Gastroesophageal sphincter (tissue), 4 donors: ENCODE results near the gene KATNIP. TPM values are rescaled to one million over a fixed set of nuclear protein-coding genes. Genes with fewer than 3 reads are reported as not detected.

Source experiments
- ATAC-seq: fragments of 150-250 bp; one replicate; pipeline ENCODE4 v1.9.1; 2016; ENCODE audit warnings: mild to moderate bottlenecking, moderate library complexity
- H3K27ac ChIP-seq, 4 donors: fragments of 200-600 bp; sonication (generic) in 3 of 4; 1 replicate in 3 of 4; 2 replicates in 1 of 4; pipeline ENCODE4 v1.5.1; 2016 to 2019
- H3K27me3 ChIP-seq: fragments of 200-600 bp; sonication (generic); one replicate; pipeline ENCODE4 v1.5.1; 2019
- H3K36me3 ChIP-seq, 2 donors: fragments of 200-600 bp; sonication (generic); one replicate each; pipeline ENCODE4 v1.5.1; 2019; ENCODE audit warnings: control low read depth in 1 of 2
- H3K4me1 ChIP-seq, 3 donors: fragments of 200-600 bp; sonication (generic); 1 replicate in 2 of 3; 2 replicates in 1 of 3; pipeline ENCODE4 v1.5.1; 2016 to 2019; ENCODE audit warnings: control low read depth in 2 of 3
- H3K4me3 ChIP-seq, 2 donors: fragments of 200-600 bp; sonication (generic); one replicate each; pipeline ENCODE4 v1.5.1; 2019; ENCODE audit warnings: mild to moderate bottlenecking in 1 of 2, moderate library complexity in 1 of 2
- H3K9me3 ChIP-seq, 3 donors: fragments of 200-600 bp; sonication (generic); one replicate each; pipeline ENCODE4 v1.5.1; 2017 to 2019; ENCODE audit warnings: control low read depth in 2 of 3
- CTCF ChIP-seq, 4 experiments: fragments of 200-600 bp in 2 of 4; fragments of 450-650 bp in 2 of 4; sonication (generic) in 1 of 4; IDR thresholded peaks; one replicate each; pipeline ENCODE4 v1.5.1; 2017 to 2019; ENCODE audit warnings: antibody characterized with exemption in 4 of 4, mild to moderate bottlenecking in 2 of 4, moderate library complexity in 2 of 4
- EP300 ChIP-seq: sonication (generic); formaldehyde crosslinking; IDR thresholded peaks from one replicate; pipeline ENCODE4 v1.6.1; 2017; ENCODE audit warnings: antibody characterized with exemption, mild to moderate bottlenecking
- POLR2A ChIP-seq, 2 donors: fragments of 450-650 bp; IDR thresholded peaks; one replicate each; pipeline ENCODE4 v1.6.1; 2017; ENCODE audit warnings: antibody characterized with exemption in 2 of 2, mild to moderate bottlenecking in 2 of 2, moderate library complexity in 1 of 2
- POLR2AphosphoS5 ChIP-seq: sonication (generic); formaldehyde crosslinking; IDR thresholded peaks from one replicate; pipeline ENCODE4 v1.6.1; 2017; ENCODE audit warnings: antibody characterized with exemption
- WGBS, 2 donors: methylation state at CpG; one replicate each; pipeline ENCODE4 v1.1.5; 2018; ENCODE audit warnings: low coverage in 1 of 2; 5-methylcytosine and 5-hydroxymethylcytosine counted together
- total RNA-seq, 4 donors: library from RNA; depleted of rRNA; stranded (reverse); fragments of >200 nt; gene quantifications; one replicate each; pipeline ENCODE4 v1.1.0, GENCODE V29; 2016

KATNIP gene
- total RNA-seq, 4 donors from 2014 or later: 8.1 to 20.3 (median 18.3) TPM

GRCh38 chr16:27516365-27516764 is 33.6 kb upstream of the KATNIP start:
- Histone ChIP-seq H3K4me3 (no peak overlapping the region), H3K9me3 (no peaks in the 10 kb centered on the region), H3K4me1 (peaks cover 0 to 18% (median 5%) of the 10 kb centered on the region in 3 donors), H3K36me3 (peaks cover 0 to 75% of the 10 kb centered on the region in 2 donors), H3K27ac (no peak overlapping the region), H3K27me3 (no peaks in the 10 kb centered on the region)
- no peak for ATAC-seq
- WGBS, 2 donors: 83 to 100% methylated on average over 2 to 7 of the region's 11 CpGs
- TF ChIP-seq POLR2AphosphoS5: no peak

DNA sequence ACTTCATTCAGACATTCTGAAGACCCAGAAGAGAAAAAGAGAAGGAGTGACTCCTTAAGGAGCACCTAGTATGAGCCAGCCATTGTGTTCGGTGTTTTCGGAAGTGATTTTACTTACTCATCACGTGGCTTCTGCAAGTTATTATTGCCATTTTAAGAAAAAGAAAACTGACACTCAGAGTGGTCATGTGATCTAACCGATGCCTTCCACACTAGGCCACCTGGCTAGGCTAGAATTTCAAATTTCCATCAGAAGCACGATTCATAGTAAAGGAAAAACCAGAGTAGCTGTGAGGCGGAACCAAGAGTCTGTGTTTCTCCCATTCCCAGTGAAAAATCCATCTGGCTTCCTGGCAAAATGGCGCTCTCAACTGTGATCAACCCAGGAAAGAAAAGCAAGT is 32.3 kb upstream of the KATNIP start:
- TF ChIP-seq EP300 (no peak), POLR2AphosphoS5 (no peak), CTCF (IDR thresholded peaks at IDR 0.05) (no peak), POLR2A (IDR thresholded peaks at IDR 0.05) (no peak)
- peaks cover 0 to 67% of the 10 kb centered on the region in 2 donors for H3K36me3 ChIP-seq
- ATAC-seq: no peak

GRCh38 chr16:27518226-27518625 is 31.7 kb upstream of the KATNIP start:
- Histone ChIP-seq H3K36me3 (peaks cover 0 to 66% of the 10 kb centered on the region in 2 donors), H3K9me3 (no peaks in the 10 kb centered on the region), H3K27ac (no peak overlapping the region), H3K27me3 (no peaks in the 10 kb centered on the region), H3K4me1 (peaks cover 0 to 22% (median 6%) of the 10 kb centered on the region in 3 donors), H3K4me3 (no peak overlapping the region)
- TF ChIP-seq POLR2A (IDR thresholded peaks at IDR 0.05) (no peak), POLR2AphosphoS5 (no peak), EP300 (no peak), CTCF (IDR thresholded peaks at IDR 0.05) (no peak)
- 95% methylated on average over 3 of the region's 4 CpGs; no CpG with 5 or more reads in 1 of the 2 donors for WGBS, 2 donors
- no peak for ATAC-seq

More for the DNA sequence above, 32.3 kb upstream of the KATNIP start:
- Histone ChIP-seq H3K27me3 (no peaks in the 10 kb centered on the region), H3K4me3 (no peak overlapping the region), H3K9me3 (no peaks in the 10 kb centered on the region), H3K27ac (no peak overlapping the region), H3K4me1 (peaks cover 0 to 22% (median 6%) of the 10 kb centered on the region in 3 donors)
- 95 to 96% methylated on average over 4 to 7 of the region's 7 CpGs for WGBS, 2 donors

DNA sequence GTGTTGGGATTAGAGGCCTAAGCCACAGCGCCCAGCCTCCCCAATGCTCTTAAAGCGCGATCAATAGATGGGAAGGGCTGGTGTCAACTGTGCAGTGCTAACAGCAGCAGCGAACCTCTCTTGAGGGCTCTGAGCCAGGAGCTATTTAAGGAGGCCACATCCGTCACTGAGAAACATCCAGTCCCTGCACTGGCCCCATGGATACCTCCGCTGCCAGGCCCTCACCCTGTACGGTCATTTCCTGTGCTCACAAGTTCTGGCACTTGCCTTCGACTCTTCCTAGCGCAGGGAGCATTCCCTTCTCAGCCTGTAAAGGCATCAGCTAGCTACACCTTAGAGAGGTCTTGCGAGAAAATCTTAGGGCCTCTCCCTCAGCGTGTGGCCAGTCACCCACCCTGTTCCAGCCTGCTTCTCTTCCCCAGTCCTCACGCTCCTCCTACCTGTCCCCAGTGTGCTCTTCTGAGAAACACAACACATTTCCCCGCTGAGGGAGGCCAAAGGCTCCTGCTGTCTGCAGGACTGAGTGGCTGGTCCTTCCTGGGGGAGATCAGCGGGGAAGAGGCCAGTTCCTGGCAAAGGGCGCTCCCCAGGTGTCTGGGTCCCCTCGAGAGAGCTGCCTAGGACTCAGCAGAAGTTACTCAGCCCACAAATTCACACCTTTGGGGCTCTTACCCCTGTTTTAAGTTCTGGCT is 28.8 kb upstream of the KATNIP start:
- WGBS, 2 donors: 19 to 45% methylated on average over 9 to 10 of the region's 16 CpGs

DNA sequence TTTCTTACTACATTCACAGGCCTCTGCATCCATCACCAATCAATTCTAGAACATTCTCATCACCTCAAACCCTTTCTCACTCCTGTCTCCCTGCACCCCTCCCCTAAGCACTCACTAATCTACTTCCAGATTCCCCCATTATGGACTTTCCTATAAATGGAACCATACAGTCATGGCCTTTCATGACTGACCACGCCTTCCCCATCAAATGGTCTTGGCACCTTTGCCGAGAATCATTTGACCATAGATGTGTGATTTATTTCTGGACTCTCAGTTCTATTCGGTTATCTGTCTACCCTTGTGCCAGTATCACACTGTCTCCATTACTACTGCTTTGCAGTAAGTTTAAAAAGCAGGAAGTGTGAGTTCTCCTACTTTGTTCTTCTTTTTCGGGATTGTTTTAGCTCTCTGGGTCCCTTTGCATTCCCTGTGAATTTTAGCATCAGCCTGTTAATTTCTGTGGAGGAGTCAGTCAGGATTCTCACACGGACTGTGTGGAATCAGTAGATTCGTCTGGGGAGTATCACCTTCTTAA is 27.7 kb upstream of the KATNIP start:
- Histone ChIP-seq H3K9me3 (peaks cover 0 to 10% (median 0%) of the 10 kb centered on the region in 3 donors), H3K27ac (no peak overlapping the region), H3K4me3 (no peak overlapping the region), H3K4me1 (peaks cover 0 to 15% (median 6%) of the 10 kb centered on the region in 3 donors), H3K36me3 (peaks cover 0 to 78% of the 10 kb centered on the region in 2 donors), H3K27me3 (no peaks in the 10 kb centered on the region)
- WGBS, 2 donors: 72 to 73% methylated on average over 6 of the region's 6 CpGs
- TF ChIP-seq POLR2AphosphoS5: no peak
- no peak for TF ChIP-seq EP300
- TF ChIP-seq CTCF (IDR thresholded peaks at IDR 0.05): no peak
- TF ChIP-seq POLR2A (IDR thresholded peaks at IDR 0.05): no peak
- ATAC-seq: no peak

More for the DNA sequence above, 28.8 kb upstream of the KATNIP start:
- ATAC-seq: peak; percentile 89
- no peaks in the 10 kb centered on the region for H3K27me3 ChIP-seq
- H3K9me3 ChIP-seq: peaks cover 0 to 10% (median 0%) of the 10 kb centered on the region in 3 donors
- H3K4me3 ChIP-seq: no peak overlapping the region
- peaks cover 0 to 76% of the 10 kb centered on the region in 2 donors for H3K36me3 ChIP-seq
- peak overlapping the region; percentile 35 to 85 (median 81) for H3K27ac ChIP-seq
- TF ChIP-seq CTCF (IDR thresholded peaks at IDR 0.05): no peak
- TF ChIP-seq POLR2AphosphoS5: peak; percentile 56
- peaks cover 0 to 21% (median 6%) of the 10 kb centered on the region in 3 donors for H3K4me1 ChIP-seq
